H1 (cell line): ENCODE measurements around the gene PCDHA7. TPM values are rescaled to one million over a fixed set of nuclear protein-coding genes. Genes with fewer than 3 reads are reported as not detected.

ENCODE experiments used
- CTCF ChIA-PET: fragments of 300-600 bp; sonication (Branson Sonifier 250); formaldehyde crosslinking; loops from one replicate; lab custom pipeline; 2021; ENCODE audit not compliant: partially characterized antibody; lab: Charles Lee
- POLR2A ChIA-PET: fragments of 300-600 bp; sonication (Branson Sonifier 250); formaldehyde crosslinking; loops from one replicate; lab custom pipeline; 2021; ENCODE audit warnings: inconsistent platforms; ENCODE audit not compliant: partially characterized antibody; lab: Charles Lee
- DNase-seq, 2 experiments: peaks; one replicate each; pipeline versions ENCODE4 v3.0.0 to v3.0.0-alpha.2; 2010 to 2022; ENCODE audit warnings: low spot score in 2 of 2, low read depth in 1 of 2, mixed read lengths in 1 of 2
- FAIRE-seq: peaks from 2 replicates; lab custom pipeline; 2011; peaks lifted over from hg19 to GRCh38; lab: Jason Lieb, UNC
- H2AFZ ChIP-seq: 2 replicates; pipeline ENCODE4 v1.8.1; 2012; ENCODE audit warnings: low read length, inconsistent platforms
- H2AK5ac ChIP-seq: 2 replicates; pipeline ENCODE4 v1.6.1; 2013; ENCODE audit warnings: low read depth, low read length
- H2BK120ac ChIP-seq: replicated peaks from 2 replicates; pipeline ENCODE3; 2013; ENCODE audit warnings: low read depth, low read length, inconsistent platforms
- H2BK12ac ChIP-seq: 2 replicates; pipeline ENCODE4 v1.6.1; 2013; ENCODE audit warnings: low read depth, low read length
- H2BK15ac ChIP-seq: 2 replicates; pipeline ENCODE4 v1.6.1; 2013; ENCODE audit warnings: low read length
- H2BK20ac ChIP-seq: 2 replicates; pipeline ENCODE4 v1.6.1; 2013; ENCODE audit warnings: low read length
- H2BK5ac ChIP-seq: 2 replicates; pipeline ENCODE4 v1.6.1; 2013; ENCODE audit warnings: low read depth, low read length
- H3K14ac ChIP-seq: 2 replicates; pipeline ENCODE4 v1.6.1; 2013; ENCODE audit warnings: inconsistent platforms; ENCODE audit not compliant: insufficient read length
- H3K18ac ChIP-seq: 2 replicates; pipeline ENCODE4 v1.6.1; 2013; ENCODE audit warnings: low read length; ENCODE audit errors: extremely low read depth
- H3K23ac ChIP-seq: 2 replicates; pipeline ENCODE4 v1.6.1; 2013; ENCODE audit warnings: inconsistent platforms; ENCODE audit not compliant: insufficient read length
- H3K23me2 ChIP-seq: 2 replicates; pipeline ENCODE4 v1.6.1; 2013; ENCODE audit warnings: low read depth, low read length
- H3K27ac ChIP-seq: 2 replicates; pipeline ENCODE4 v1.6.1; 2011; ENCODE audit warnings: low read depth, low read length, inconsistent platforms
- H3K27me3 ChIP-seq, 4 experiments: replicated peaks in 1 of 4; 1 replicate in 1 of 4; 2 replicates in 3 of 4; pipeline versions ENCODE4 v1.6.1 to v1.8.1; 2011 to 2013; ENCODE audit warnings: low read length in 3 of 4, mild to moderate bottlenecking in 3 of 4, inconsistent platforms in 2 of 4, mixed read lengths in 2 of 4, moderate library complexity in 1 of 4; ENCODE audit not compliant: control insufficient read depth in 3 of 4, insufficient read depth in 3 of 4; ENCODE audit errors: extremely low read depth in 1 of 4
- H3K36me3 ChIP-seq, 4 experiments: 2 replicates each; pipeline versions ENCODE4 v1.6.1 to v1.8.1; 2011 to 2013; ENCODE audit warnings: mild to moderate bottlenecking in 4 of 4, low read length in 3 of 4, moderate library complexity in 2 of 4, control low read depth in 1 of 4, inconsistent platforms in 1 of 4; ENCODE audit not compliant: insufficient read depth in 4 of 4, control insufficient read depth in 2 of 4
- H3K4ac ChIP-seq: replicated peaks from 2 replicates; pipeline ENCODE3; 2013; ENCODE audit warnings: low read length, low read depth, mixed read lengths, inconsistent platforms; ENCODE audit not compliant: insufficient read length
- H3K4me1 ChIP-seq, 4 experiments: replicated peaks in 1 of 4; 1 replicate in 1 of 4; 2 replicates in 3 of 4; pipeline versions ENCODE4 v1.6.1 to v1.8.1; 2011 to 2013; ENCODE audit warnings: low read length in 3 of 4, inconsistent platforms in 2 of 4, mixed read lengths in 1 of 4; ENCODE audit not compliant: insufficient read depth in 4 of 4, control insufficient read depth in 3 of 4
- H3K4me2 ChIP-seq, 2 experiments: 2 replicates each; pipeline versions ENCODE4 v1.6.1 to v1.8.1; 2011 to 2013; ENCODE audit warnings: low read depth in 2 of 2, low read length in 2 of 2, control low read depth in 1 of 2, inconsistent platforms in 1 of 2, mild to moderate bottlenecking in 1 of 2; ENCODE audit not compliant: insufficient read depth in 1 of 2
- H3K4me3 ChIP-seq, 4 experiments: fragments of 200-600, 300-600 bp in 1 of 4; sonication (generic), shearing (Covaris generic), sonication (Bioruptor Twin) in 1 of 4; 2 replicates each; pipeline versions ENCODE4 v1.5.1 to v1.8.1; 2011 to 2016; ENCODE audit warnings: low read length in 4 of 4, low read depth in 3 of 4, control low read depth in 2 of 4, inconsistent platforms in 2 of 4, mild to moderate bottlenecking in 2 of 4, mixed read lengths in 1 of 4, moderate library complexity in 1 of 4; ENCODE audit not compliant: insufficient read depth in 2 of 4; ENCODE audit errors: extremely low read depth in 1 of 4
- H3K56ac ChIP-seq: replicated peaks from 2 replicates; pipeline ENCODE3; 2013; ENCODE audit warnings: low read depth, mild to moderate bottlenecking, mixed read lengths, low read length, inconsistent platforms; ENCODE audit not compliant: insufficient read length
- H3K79me1 ChIP-seq: 2 replicates; pipeline ENCODE4 v1.6.1; 2013; ENCODE audit warnings: low read depth, low read length, control low read depth
- H3K79me2 ChIP-seq, 2 experiments: 2 replicates each; pipeline versions ENCODE4 v1.6.1 to v1.8.1; 2012 to 2013; ENCODE audit warnings: low read length in 2 of 2, mild to moderate bottlenecking in 2 of 2, inconsistent platforms in 1 of 2; ENCODE audit not compliant: insufficient read depth in 2 of 2, control insufficient read depth in 1 of 2
- H3K9ac ChIP-seq, 4 experiments: replicated peaks in 1 of 4; 1 replicate in 1 of 4; 2 replicates in 3 of 4; pipeline versions ENCODE4 v1.6.1 to v1.8.1; 2011 to 2013; ENCODE audit warnings: low read depth in 3 of 4, low read length in 3 of 4, control low read depth in 2 of 4, mild to moderate bottlenecking in 2 of 4, moderate library complexity in 2 of 4, inconsistent platforms in 1 of 4; ENCODE audit errors: extremely low read depth in 1 of 4
- H3K9me3 ChIP-seq, 2 experiments: 2 replicates each; pipeline versions ENCODE4 v1.6.1 to v1.8.1; 2012 to 2013; ENCODE audit warnings: mild to moderate bottlenecking in 2 of 2, moderate library complexity in 2 of 2, control low read depth in 1 of 2, inconsistent platforms in 1 of 2, low read depth in 1 of 2, low read length in 1 of 2, mixed read lengths in 1 of 2; ENCODE audit not compliant: insufficient read depth in 2 of 2
- H4K20me1 ChIP-seq, 2 experiments: replicated peaks in 1 of 2; 2 replicates each; pipeline versions ENCODE3 to v1.8.1; 2011 to 2013; ENCODE audit warnings: inconsistent platforms in 2 of 2, low read length in 2 of 2, mild to moderate bottlenecking in 1 of 2; ENCODE audit not compliant: insufficient read depth in 2 of 2, control insufficient read depth in 1 of 2
- H4K5ac ChIP-seq: 2 replicates; pipeline ENCODE4 v1.6.1; 2013; ENCODE audit warnings: low read length, low read depth, mixed read lengths, inconsistent platforms; ENCODE audit not compliant: insufficient read length
- H4K8ac ChIP-seq: 2 replicates; pipeline ENCODE4 v1.8.0; 2013; ENCODE audit warnings: mild to moderate bottlenecking, moderate library complexity, low read length, inconsistent platforms; ENCODE audit not compliant: insufficient read depth; ENCODE audit errors: extremely low read depth
- H4K91ac ChIP-seq: replicated peaks from 2 replicates; pipeline ENCODE3; 2013; ENCODE audit warnings: low read length, mixed read lengths, inconsistent platforms; ENCODE audit not compliant: insufficient read length
- WGBS, 2 experiments: shearing (Covaris generic) in 1 of 2; methylation state at CpG; one replicate each; pipeline versions ENCODE4 v1.1.6 to v1.1.7; 2013 to 2015; ENCODE audit warnings: low lambda C conversion rate in 2 of 2, mixed read lengths in 2 of 2, inconsistent platforms in 1 of 2, low coverage in 1 of 2, missing lambda C conversion rate in 1 of 2; ENCODE audit not compliant: insufficient replicate concordance in 2 of 2, insufficient coverage in 1 of 2, insufficient read length in 1 of 2; ENCODE audit errors: extremely low coverage in 1 of 2, missing lambda C conversion rate in 1 of 2; 5-methylcytosine and 5-hydroxymethylcytosine counted together
- polyA plus RNA-seq, 7 experiments: library from polyadenylated mRNA; depleted of rRNA in 3 of 7; stranded (reverse) in 5 of 7; unstranded in 2 of 7; fragments of >200 nt in 5 of 7; fragments of 200-250 nt in 2 of 7; gene quantifications; 1 replicate in 5 of 7; 2 replicates in 1 of 7; 4 replicates in 1 of 7; pipeline versions ENCODE4 v1.2.1 to v1.2.3, GENCODE V29; 2011 to 2013; ENCODE audit warnings: missing spikeins in 2 of 7, mixed read lengths in 2 of 7
- total RNA-seq: library from RNA; stranded (reverse); fragmentation: NEBNext Ultra II Directional; extraction: Animal tissue kit (Norgen Biotek cat#: 25700); gene quantifications from 2 replicates; pipeline ENCODE4 v1.2.1, GENCODE V29; 2021

PCDHA7 gene
- total and polyA plus RNA-seq, 2 of the 8 experiments (the other 6 are each of a cell fraction or from before 2014, with no cell fraction given), result 0.86 to 1.6 TPM

GRCh38 chr5:140822281-140822629 lies 11.8 kb upstream of the PCDHA7 start:
- no peak overlapping the region for H3K4me2 ChIP-seq
- H3K18ac ChIP-seq, result no peak overlapping the region
- peaks cover 0 to 7% of the 10 kb centered on the region in 2 experiments; a peak in 1 of 4 replicates for H3K9me3 ChIP-seq
- POLR2A ChIA-PET, result no interaction called here
- no peaks in the 10 kb centered on the region for H3K27me3 ChIP-seq
- H3K56ac ChIP-seq, result no peak overlapping the region
- H3K79me1 ChIP-seq, result no peaks in the 10 kb centered on the region
- H3K4me1 ChIP-seq, result no peaks in the 10 kb centered on the region
- no peak overlapping the region for H3K23ac ChIP-seq
- H3K23me2 ChIP-seq, result no peaks in the 10 kb centered on the region
- CTCF ChIA-PET, result interaction anchor here (0.7 to 5.5 kb wide), 6 partner anchors 8 to 47 kb away, joined by 3 to 49 read pairs (median 5); partner anchors contain the start of genes PCDHA11 and PCDHA4
- H3K79me2 ChIP-seq, result no peaks in the 10 kb centered on the region
- H2AK5ac ChIP-seq, result no peak overlapping the region
- no peak overlapping the region for H2BK15ac ChIP-seq
- no peak for FAIRE-seq
- no peak for DNase-seq
- H3K4ac ChIP-seq, result no peak overlapping the region
- H2BK120ac ChIP-seq, result no peak overlapping the region
- H3K9ac ChIP-seq, result no peak overlapping the region
- no peak overlapping the region for H3K14ac ChIP-seq
- H4K20me1 ChIP-seq, result peaks cover 0 to 3% of the 10 kb centered on the region in 2 experiments
- no peak overlapping the region for H4K8ac ChIP-seq
- no peak overlapping the region for H3K4me3 ChIP-seq
- H2AFZ ChIP-seq, result no peak overlapping the region
- no peak overlapping the region for H3K27ac ChIP-seq
- peaks cover 0 to 3% (median 0%) of the 10 kb centered on the region in 4 experiments; a peak in 1 of 8 replicates for H3K36me3 ChIP-seq
- H2BK20ac ChIP-seq, result no peak overlapping the region
- H4K5ac ChIP-seq, result no peak overlapping the region
- no peak overlapping the region for H2BK12ac ChIP-seq
- no peak overlapping the region for H2BK5ac ChIP-seq
- 88% methylated on average over 6 of the region's 6 CpGs; no CpG with 5 or more reads in 1 of the 2 experiments for WGBS, 2 experiments
- H4K91ac ChIP-seq, result no peak overlapping the region
